Ishikawa (cell line): ENCODE data around the gene PRLH.

ENCODE experiments used
- CEBPB ChIP-seq: IDR thresholded peaks from 2 replicates; pipeline ENCODE4 v1.6.1; 2012
- CREB1 ChIP-seq: IDR thresholded peaks from 2 replicates; pipeline ENCODE4 v1.6.1; 2012; ENCODE audit warnings: low read depth
- EGR1 ChIP-seq: IDR thresholded peaks from 2 replicates; pipeline ENCODE4 v1.6.1; 2012
- EP300 ChIP-seq: IDR thresholded peaks from 2 replicates; pipeline ENCODE4 v1.6.1; 2012; ENCODE audit warnings: borderline replicate concordance
- FOXM1 ChIP-seq: IDR thresholded peaks from 2 replicates; pipeline ENCODE4 v1.6.1; 2012; ENCODE audit warnings: low read depth, borderline replicate concordance
- NFIC ChIP-seq: IDR thresholded peaks from 2 replicates; pipeline ENCODE4 v1.6.1; 2012
- RAD21 ChIP-seq: IDR thresholded peaks from 2 replicates; pipeline ENCODE4 v1.6.1; 2012; ENCODE audit warnings: low read depth
- TAF1 ChIP-seq: IDR thresholded peaks from 2 replicates; pipeline ENCODE4 v1.6.1; 2012; ENCODE audit warnings: low read depth, mild to moderate bottlenecking
- TCF12 ChIP-seq: IDR thresholded peaks from 2 replicates; pipeline ENCODE4 v1.6.1; 2012; ENCODE audit warnings: low read depth
- TEAD4 ChIP-seq: IDR thresholded peaks from 2 replicates; pipeline ENCODE4 v1.6.1; 2012
- YY1 ChIP-seq: IDR thresholded peaks from 2 replicates; pipeline ENCODE4 v1.6.1; 2012; ENCODE audit warnings: low read depth
- ZBTB7A ChIP-seq: IDR thresholded peaks from 2 replicates; pipeline ENCODE4 v1.6.1; 2012; ENCODE audit warnings: low read depth
- TF ChIP-seq, protein P1 (sequence below): IDR thresholded peaks from 2 replicates; pipeline ENCODE4 v1.6.1; 2012
- TF ChIP-seq, protein P2 (sequence below): IDR thresholded peaks from 2 replicates; pipeline ENCODE4 v1.6.1; 2012
- TF ChIP-seq, protein P3 (sequence below): IDR thresholded peaks from 2 replicates; pipeline ENCODE4 v1.6.1; 2012; ENCODE audit warnings: low read depth, mild to moderate bottlenecking

PRLH gene, protein sequence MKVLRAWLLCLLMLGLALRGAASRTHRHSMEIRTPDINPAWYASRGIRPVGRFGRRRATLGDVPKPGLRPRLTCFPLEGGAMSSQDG

DNA sequence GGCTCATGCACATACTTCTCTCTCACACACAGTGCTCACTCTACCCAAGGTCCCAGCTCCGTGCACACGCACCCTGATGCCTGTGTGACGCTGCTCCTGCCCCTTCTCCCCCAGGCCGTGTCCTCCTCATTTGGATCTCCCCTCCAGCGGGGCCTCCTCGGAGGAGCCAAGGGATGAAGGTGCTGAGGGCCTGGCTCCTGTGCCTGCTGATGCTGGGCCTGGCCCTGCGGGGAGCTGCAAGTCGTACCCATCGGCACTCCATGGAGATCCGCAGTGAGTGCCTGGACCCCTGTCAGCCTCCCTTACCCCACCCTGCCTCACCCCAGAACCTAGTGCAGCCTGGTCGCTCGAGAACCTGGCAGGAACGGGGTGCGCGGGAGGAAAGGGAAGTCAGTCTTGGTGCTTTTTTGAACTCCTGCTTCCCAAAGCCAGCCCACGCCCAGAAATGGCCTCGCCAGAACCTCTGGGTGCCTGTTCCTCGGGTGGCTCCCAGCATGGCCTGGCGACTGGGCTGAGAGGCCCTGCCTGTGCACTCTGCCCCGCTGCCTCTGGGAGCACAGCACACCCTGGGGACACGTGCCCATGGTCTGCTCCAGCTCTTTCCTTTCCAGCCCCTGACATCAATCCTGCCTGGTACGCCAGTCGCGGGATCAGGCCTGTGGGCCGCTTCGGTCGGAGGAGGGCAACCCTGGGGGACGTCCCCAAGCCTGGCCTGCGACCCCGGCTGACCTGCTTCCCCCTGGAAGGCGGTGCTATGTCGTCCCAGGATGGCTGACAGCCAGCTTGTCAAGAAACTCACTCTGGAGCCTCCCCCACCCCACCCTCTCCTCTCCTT, at the start of gene PRLH:
Gene PRLH (plus strand): TSS at position 174 of the 835 bp plus-strand sequence. CDS start 0 bp downstream, at position 174.
- TF ChIP-seq ZBTB7A, result no peak
- TF ChIP-seq FOXM1, result no peak
- TF ChIP-seq TAF1, result no peak
- TF ChIP-seq RAD21, result no peak
- TF ChIP-seq EGR1, result no peak
- TF ChIP-seq, protein P1, sequence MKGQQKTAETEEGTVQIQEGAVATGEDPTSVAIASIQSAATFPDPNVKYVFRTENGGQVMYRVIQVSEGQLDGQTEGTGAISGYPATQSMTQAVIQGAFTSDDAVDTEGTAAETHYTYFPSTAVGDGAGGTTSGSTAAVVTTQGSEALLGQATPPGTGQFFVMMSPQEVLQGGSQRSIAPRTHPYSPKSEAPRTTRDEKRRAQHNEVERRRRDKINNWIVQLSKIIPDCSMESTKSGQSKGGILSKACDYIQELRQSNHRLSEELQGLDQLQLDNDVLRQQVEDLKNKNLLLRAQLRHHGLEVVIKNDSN, result no peak
- TF ChIP-seq, protein P2, sequence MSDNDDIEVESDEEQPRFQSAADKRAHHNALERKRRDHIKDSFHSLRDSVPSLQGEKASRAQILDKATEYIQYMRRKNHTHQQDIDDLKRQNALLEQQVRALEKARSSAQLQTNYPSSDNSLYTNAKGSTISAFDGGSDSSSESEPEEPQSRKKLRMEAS, result no peak
- no peak for TF ChIP-seq YY1
- no peak for TF ChIP-seq CEBPB

DNA sequence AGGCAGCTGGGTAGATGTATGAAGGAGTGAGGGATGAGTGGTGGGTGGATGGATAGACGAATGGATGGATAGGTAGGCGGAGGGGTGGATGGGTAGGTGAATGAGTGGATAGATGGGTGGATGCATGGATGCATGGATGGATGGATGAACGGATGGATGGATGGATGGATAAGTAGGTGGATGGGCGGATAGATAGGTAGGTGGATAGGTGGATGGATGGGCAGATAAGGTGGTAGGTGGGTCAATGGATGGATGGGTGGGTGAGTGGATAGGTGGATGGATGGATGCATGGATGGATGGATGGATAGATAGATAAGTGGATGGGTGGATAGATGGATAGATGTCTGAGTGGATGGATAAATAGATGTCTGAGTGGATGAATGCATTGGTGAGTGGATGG, 49.2 kb upstream of the PRLH start:
- TF ChIP-seq YY1, result no peak
- TF ChIP-seq, protein P3, sequence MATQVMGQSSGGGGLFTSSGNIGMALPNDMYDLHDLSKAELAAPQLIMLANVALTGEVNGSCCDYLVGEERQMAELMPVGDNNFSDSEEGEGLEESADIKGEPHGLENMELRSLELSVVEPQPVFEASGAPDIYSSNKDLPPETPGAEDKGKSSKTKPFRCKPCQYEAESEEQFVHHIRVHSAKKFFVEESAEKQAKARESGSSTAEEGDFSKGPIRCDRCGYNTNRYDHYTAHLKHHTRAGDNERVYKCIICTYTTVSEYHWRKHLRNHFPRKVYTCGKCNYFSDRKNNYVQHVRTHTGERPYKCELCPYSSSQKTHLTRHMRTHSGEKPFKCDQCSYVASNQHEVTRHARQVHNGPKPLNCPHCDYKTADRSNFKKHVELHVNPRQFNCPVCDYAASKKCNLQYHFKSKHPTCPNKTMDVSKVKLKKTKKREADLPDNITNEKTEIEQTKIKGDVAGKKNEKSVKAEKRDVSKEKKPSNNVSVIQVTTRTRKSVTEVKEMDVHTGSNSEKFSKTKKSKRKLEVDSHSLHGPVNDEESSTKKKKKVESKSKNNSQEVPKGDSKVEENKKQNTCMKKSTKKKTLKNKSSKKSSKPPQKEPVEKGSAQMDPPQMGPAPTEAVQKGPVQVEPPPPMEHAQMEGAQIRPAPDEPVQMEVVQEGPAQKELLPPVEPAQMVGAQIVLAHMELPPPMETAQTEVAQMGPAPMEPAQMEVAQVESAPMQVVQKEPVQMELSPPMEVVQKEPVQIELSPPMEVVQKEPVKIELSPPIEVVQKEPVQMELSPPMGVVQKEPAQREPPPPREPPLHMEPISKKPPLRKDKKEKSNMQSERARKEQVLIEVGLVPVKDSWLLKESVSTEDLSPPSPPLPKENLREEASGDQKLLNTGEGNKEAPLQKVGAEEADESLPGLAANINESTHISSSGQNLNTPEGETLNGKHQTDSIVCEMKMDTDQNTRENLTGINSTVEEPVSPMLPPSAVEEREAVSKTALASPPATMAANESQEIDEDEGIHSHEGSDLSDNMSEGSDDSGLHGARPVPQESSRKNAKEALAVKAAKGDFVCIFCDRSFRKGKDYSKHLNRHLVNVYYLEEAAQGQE, result no peak

DNA sequence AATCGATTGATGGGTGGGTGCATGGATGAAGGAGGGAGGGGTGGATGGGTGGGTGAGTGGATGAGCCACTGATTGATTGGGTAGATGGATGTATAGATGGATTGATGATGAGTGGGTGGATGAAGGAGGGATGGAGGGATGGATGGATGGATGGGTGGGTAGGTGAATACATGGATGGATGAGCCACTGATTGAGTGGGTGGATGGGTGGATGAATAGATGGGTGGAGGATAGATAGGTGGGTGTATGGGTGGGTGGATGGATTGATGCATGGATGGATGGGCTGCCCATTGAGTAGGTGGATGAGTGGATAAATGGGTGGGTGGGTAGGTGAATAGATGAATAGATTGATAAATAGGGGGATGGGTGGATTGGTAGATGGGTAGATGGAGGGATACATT, 48.4 kb upstream of the PRLH start:
- TF ChIP-seq CREB1 (no peak), TEAD4 (no peak), FOXM1 (no peak), YY1 (no peak), CEBPB (no peak), EP300 (no peak), TAF1 (no peak), NFIC (no peak), TCF12 (no peak), EGR1 (no peak), ZBTB7A (no peak), RAD21 (no peak)
- TF ChIP-seq, protein P1, result no peak
- TF ChIP-seq, protein P3, result no peak
- TF ChIP-seq, protein P2, result no peak

DNA sequence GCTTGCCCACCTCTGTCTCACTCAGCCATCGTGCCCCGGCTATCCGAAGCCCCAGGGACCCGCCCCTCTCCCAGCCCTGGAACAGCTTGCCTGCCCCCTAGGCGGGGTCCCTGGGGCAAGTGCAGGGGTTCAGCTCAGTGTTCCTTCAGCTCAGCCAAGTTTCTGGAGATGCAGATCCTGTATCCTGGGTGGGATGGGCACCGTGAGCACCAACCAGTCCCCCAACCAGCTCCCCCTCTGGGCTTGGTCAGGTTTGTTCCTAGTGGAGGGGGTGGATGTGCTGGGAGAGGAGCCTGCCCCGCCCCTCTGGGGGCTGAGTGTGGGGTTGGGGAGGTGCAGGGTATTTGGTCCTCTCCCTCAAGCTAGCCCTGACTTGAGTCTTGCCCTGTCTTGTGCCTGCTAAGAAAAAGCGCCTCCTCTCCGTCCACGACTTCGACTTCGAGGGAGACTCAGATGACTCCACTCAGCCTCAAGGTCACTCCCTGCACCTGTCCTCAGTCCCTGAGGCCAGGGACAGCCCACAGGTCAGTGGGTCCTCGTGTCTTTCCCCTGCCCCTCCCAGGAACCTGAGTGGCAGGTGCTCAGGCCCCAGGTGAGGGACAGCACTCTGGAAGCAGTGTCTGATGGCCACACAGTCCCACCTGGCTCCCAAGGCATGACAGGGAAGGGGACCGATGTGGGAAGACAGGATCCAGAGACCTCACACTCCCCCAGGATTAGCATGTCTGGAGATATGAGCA, 46.7 kb upstream of the PRLH start:
- TF ChIP-seq, protein P3, result no peak
- no peak for TF ChIP-seq TEAD4
- no peak for TF ChIP-seq RAD21
- TF ChIP-seq ZBTB7A, result no peak
